GM23248 (cell line): Measurements from ENCODE around the gene LCP2. TPM values are rescaled to one million over a fixed set of nuclear protein-coding genes. Genes with fewer than 3 reads are reported as not detected.

Experiments
- DNase-seq: peaks from one replicate; pipeline ENCODE4 v3.0.0-alpha.2; 2015
- H2AFZ ChIP-seq: fragments of 200-600 bp; sonication (generic); 2 replicates; pipeline ENCODE4 v1.6.1; 2016; ENCODE audit warnings: antibody characterized with exemption
- H3F3A ChIP-seq: fragments of 200-600 bp; sonication (generic); 2 replicates; pipeline ENCODE4 v1.6.1; 2016; ENCODE audit warnings: mild to moderate bottlenecking, antibody characterized with exemption, mixed run types; ENCODE audit not compliant: insufficient read depth
- H3K27ac ChIP-seq: fragments of 200-600 bp; sonication (generic); 2 replicates; pipeline ENCODE4 v1.5.1; 2016; ENCODE audit warnings: mild to moderate bottlenecking
- H3K27me3 ChIP-seq: fragments of 200-600 bp; sonication (generic); replicated peaks from 2 replicates; pipeline ENCODE4 v1.6.1; 2016; ENCODE audit warnings: mild to moderate bottlenecking; ENCODE audit not compliant: insufficient read depth
- H3K36me3 ChIP-seq: fragments of 200-600 bp; sonication (generic); 2 replicates; pipeline ENCODE4 v1.6.1; 2016; ENCODE audit warnings: low read depth, mild to moderate bottlenecking
- H3K4me1 ChIP-seq: fragments of 200-600 bp; sonication (generic); 2 replicates; pipeline ENCODE4 v1.6.1; 2016; ENCODE audit warnings: mild to moderate bottlenecking; ENCODE audit not compliant: insufficient read depth
- H3K4me2 ChIP-seq: fragments of 200-600 bp; sonication (generic); one replicate; pipeline ENCODE4 v1.6.1; 2016; ENCODE audit warnings: mild to moderate bottlenecking; ENCODE audit not compliant: unreplicated experiment
- H3K4me3 ChIP-seq: fragments of 200-600 bp; sonication (generic); 2 replicates; pipeline ENCODE4 v1.5.1; 2016; ENCODE audit warnings: mild to moderate bottlenecking
- H3K79me2 ChIP-seq: fragments of 200-600 bp; sonication (generic); 2 replicates; pipeline ENCODE4 v1.6.1; 2016; ENCODE audit warnings: mild to moderate bottlenecking; ENCODE audit not compliant: insufficient read depth
- H3K9ac ChIP-seq: fragments of 200-600 bp; sonication (generic); 2 replicates; pipeline ENCODE4 v1.6.1; 2016; ENCODE audit warnings: mild to moderate bottlenecking
- H3K9me2 ChIP-seq: fragments of 200-600 bp; sonication (generic); 2 replicates; pipeline ENCODE4 v1.6.1; 2016; ENCODE audit warnings: mixed run types, mild to moderate bottlenecking, moderate library complexity; ENCODE audit not compliant: insufficient read depth
- H3K9me3 ChIP-seq: fragments of 200-600 bp; sonication (generic); one replicate; pipeline ENCODE4 v1.6.1; 2017; ENCODE audit warnings: low read depth
- H4K20me1 ChIP-seq: fragments of 200-600 bp; sonication (generic); 2 replicates; pipeline ENCODE4 v1.6.0; 2016; ENCODE audit not compliant: insufficient read depth
- EZH2 ChIP-seq: fragments of 200-600 bp; sonication (generic); IDR thresholded peaks from 2 replicates; pipeline ENCODE4 v1.6.1; 2018; ENCODE audit warnings: antibody characterized with exemption, mild to moderate bottlenecking; ENCODE audit not compliant: insufficient read depth, poor library complexity, severe bottlenecking
- EZH2phosphoT487 ChIP-seq: fragments of 200-600 bp; sonication (generic); IDR thresholded peaks from 2 replicates; pipeline ENCODE4 v1.6.1; 2018; ENCODE audit warnings: antibody characterized with exemption, moderate library complexity, mild to moderate bottlenecking, low read depth; ENCODE audit not compliant: insufficient read depth
- WGBS, 2 experiments: methylation state at CpG; one replicate each; pipeline ENCODE4 v1.1.6; 2015 to 2017; ENCODE audit warnings: low lambda C conversion rate in 2 of 2, low coverage in 1 of 2; ENCODE audit errors: missing lambda C conversion rate in 2 of 2; 5-methylcytosine and 5-hydroxymethylcytosine counted together
- in situ Hi-C: fragments of 300-500 bp; cut with MboI; formaldehyde crosslinking; loops from 2 replicates; pipeline ENCODE4 v1.15.0; 2020
- polyA plus RNA-seq: library from polyadenylated mRNA; unstranded; fragments of >200 nt; fragmentation: Nextera tagmentation; extraction: Ambion mirVana; gene quantifications from 2 replicates; pipeline ENCODE4 v1.2.1, GENCODE V29; 2016
- total RNA-seq: library from RNA; depleted of rRNA; stranded (reverse); fragments of >200 nt; shearing (Covaris generic); gene quantifications from 2 replicates; pipeline ENCODE4 v1.2.3, GENCODE V29; 2014; rRNA removed

LCP2 gene
- total RNA-seq (not detected in 2 replicates), polyA plus RNA-seq (not detected in 2 replicates)

- H3K9ac ChIP-seq = no peak within 1 kb of the TSS
- TF ChIP-seq EZH2 (no peak), EZH2phosphoT487 (no peak)
- H2AFZ ChIP-seq = no peak within 1 kb of the TSS
- H3K4me1 ChIP-seq = no peaks in the 10 kb centered on the region
- in situ Hi-C loops = no loop called here
- no peak within 1 kb of the TSS for H3K4me2 ChIP-seq
- H4K20me1 ChIP-seq = no peaks in the 10 kb centered on the region
- H3F3A ChIP-seq = no peaks in the 10 kb centered on the region
- no peaks in the 10 kb centered on the region for H3K9me2 ChIP-seq
- peaks cover 26% of the 10 kb centered on the region for H3K27me3 ChIP-seq
- no peaks in the 10 kb centered on the region for H3K79me2 ChIP-seq
- H3K4me3 ChIP-seq = no peak within 1 kb of the TSS
- no peak within 1 kb of the TSS for H3K27ac ChIP-seq
- H3K9me3 ChIP-seq = no peaks in the 10 kb centered on the region
- no peak for DNase-seq
- H3K36me3 ChIP-seq = no peaks in the 10 kb centered on the region
- WGBS, 2 experiments = 67% methylated on average over 10 of the region's 10 CpGs
These were observed at the start of gene LCP2 for GRCh38 chr5:170297589-170298462. Gene LCP2 (minus strand): TSS chr5:170297777. CDS start chr5:170297611, 166 bp downstream.

DNA sequence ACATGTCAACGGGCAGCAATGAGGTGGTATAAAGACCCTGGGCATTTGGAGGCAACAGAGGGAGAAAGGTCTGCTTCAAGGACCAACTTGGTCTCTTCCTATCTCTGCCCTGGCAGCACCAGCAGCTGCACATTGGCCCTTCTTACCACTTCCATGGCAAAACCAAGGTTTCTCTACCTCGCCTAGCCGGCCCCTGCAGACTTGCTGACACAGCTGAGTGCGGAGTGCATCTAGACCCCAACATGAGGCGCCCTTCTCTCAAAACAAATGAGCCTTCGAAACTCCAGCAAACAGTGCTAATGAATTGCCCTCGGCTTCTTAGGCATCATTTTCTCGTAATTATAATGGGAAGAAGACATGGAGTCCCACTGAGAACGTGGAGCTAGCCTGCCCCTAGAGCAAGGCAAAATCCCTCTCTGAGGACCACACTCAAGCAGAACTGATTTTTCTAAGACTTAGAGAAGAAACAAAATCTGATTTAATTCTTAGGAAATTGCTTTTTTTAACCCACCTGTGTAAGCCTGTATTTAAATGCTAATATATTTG, 49.5 kb upstream of the LCP2 start:
- Histone ChIP-seq H3K4me3 (no peak overlapping the region), H2AFZ (no peak overlapping the region), H3K9ac (no peak overlapping the region), H3K36me3 (no peaks in the 10 kb centered on the region), H3K27ac (no peak overlapping the region), H4K20me1 (no peaks in the 10 kb centered on the region), H3F3A (no peaks in the 10 kb centered on the region), H3K79me2 (no peaks in the 10 kb centered on the region), H3K27me3 (peaks cover 68% of the 10 kb centered on the region), H3K9me2 (no peaks in the 10 kb centered on the region), H3K4me1 (no peaks in the 10 kb centered on the region), H3K4me2 (no peak overlapping the region), H3K9me3 (no peaks in the 10 kb centered on the region)
- DNase-seq = no peak
- 72 to 75% methylated on average over 9 of the region's 9 CpGs for WGBS, 2 experiments
- in situ Hi-C loops = no loop called here
- TF ChIP-seq EZH2phosphoT487 (no peak), EZH2 (no peak)

- H3F3A ChIP-seq = no peaks in the 10 kb centered on the region
- H3K36me3 ChIP-seq = no peaks in the 10 kb centered on the region
- no peaks in the 10 kb centered on the region for H3K9me2 ChIP-seq
- no peaks in the 10 kb centered on the region for H3K4me1 ChIP-seq
- H3K9me3 ChIP-seq = no peaks in the 10 kb centered on the region
- H3K79me2 ChIP-seq = no peaks in the 10 kb centered on the region
- no peak overlapping the region for H2AFZ ChIP-seq
- no peak overlapping the region for H3K4me3 ChIP-seq
- TF ChIP-seq EZH2phosphoT487 (no peak), EZH2 (no peak)
- peaks cover 58% of the 10 kb centered on the region for H3K27me3 ChIP-seq
- DNase-seq = no peak
- no peak overlapping the region for H3K27ac ChIP-seq
- H4K20me1 ChIP-seq = no peaks in the 10 kb centered on the region
- WGBS, 2 experiments = 30 to 54% methylated on average over 1 of the region's 1 CpG
- in situ Hi-C loops = no loop called here
- no peak overlapping the region for H3K9ac ChIP-seq
- H3K4me2 ChIP-seq = no peak overlapping the region
These were observed 48.4 kb upstream of the LCP2 start for GRCh38 chr5:170345971-170346370.

DNA sequence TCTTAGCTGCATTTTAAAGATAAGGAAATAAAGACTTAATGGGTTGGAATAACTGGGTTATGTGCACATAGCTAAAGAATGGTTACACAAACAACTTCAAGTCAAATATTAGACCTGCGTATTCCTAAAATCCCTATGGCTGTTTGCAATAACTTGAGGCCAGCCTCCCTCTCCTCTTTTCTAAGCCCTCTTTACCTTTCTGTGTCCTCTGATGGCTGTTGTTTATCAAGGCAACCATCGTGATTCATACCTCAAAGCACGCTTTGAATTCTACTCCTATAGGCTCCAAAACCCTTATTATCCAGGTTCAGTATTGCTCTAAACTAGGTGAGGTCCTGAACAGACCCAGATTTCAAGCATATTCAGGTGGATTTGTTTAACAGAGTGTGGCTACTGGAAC, 45.6 kb upstream of the LCP2 start:
- Histone ChIP-seq H3K9me2 (no peaks in the 10 kb centered on the region), H3F3A (no peaks in the 10 kb centered on the region), H3K27me3 (peaks cover 31% of the 10 kb centered on the region), H3K4me2 (no peak overlapping the region), H3K9ac (no peak overlapping the region), H4K20me1 (no peaks in the 10 kb centered on the region), H3K4me3 (no peak overlapping the region), H3K9me3 (no peaks in the 10 kb centered on the region), H3K79me2 (no peaks in the 10 kb centered on the region), H3K36me3 (no peaks in the 10 kb centered on the region), H2AFZ (no peak overlapping the region), H3K4me1 (no peaks in the 10 kb centered on the region), H3K27ac (no peak overlapping the region)
- 55 to 70% methylated on average over 3 of the region's 3 CpGs for WGBS, 2 experiments
- TF ChIP-seq EZH2phosphoT487 (no peak), EZH2 (no peak)
- no peak for DNase-seq
- in situ Hi-C loops = no loop called here
